B cell (primary cell): ENCODE data around the gene S100A8.

ENCODE experiments used
- EZH2 ChIP-seq: IDR thresholded peaks from 2 replicates; pipeline ENCODE4 v1.6.1; 2012; ENCODE audit warnings: borderline replicate concordance, low read depth, mild to moderate bottlenecking, moderate library complexity, low read length; ENCODE audit not compliant: insufficient read depth, poor library complexity, severe bottlenecking
- TF ChIP-seq, protein P1 (sequence below): fragments of 200-600 bp; IDR thresholded peaks from one replicate; pipeline ENCODE4 v1.8.0; 2022; ENCODE audit warnings: antibody characterized with exemption, mild to moderate bottlenecking

- TF ChIP-seq, protein P1, sequence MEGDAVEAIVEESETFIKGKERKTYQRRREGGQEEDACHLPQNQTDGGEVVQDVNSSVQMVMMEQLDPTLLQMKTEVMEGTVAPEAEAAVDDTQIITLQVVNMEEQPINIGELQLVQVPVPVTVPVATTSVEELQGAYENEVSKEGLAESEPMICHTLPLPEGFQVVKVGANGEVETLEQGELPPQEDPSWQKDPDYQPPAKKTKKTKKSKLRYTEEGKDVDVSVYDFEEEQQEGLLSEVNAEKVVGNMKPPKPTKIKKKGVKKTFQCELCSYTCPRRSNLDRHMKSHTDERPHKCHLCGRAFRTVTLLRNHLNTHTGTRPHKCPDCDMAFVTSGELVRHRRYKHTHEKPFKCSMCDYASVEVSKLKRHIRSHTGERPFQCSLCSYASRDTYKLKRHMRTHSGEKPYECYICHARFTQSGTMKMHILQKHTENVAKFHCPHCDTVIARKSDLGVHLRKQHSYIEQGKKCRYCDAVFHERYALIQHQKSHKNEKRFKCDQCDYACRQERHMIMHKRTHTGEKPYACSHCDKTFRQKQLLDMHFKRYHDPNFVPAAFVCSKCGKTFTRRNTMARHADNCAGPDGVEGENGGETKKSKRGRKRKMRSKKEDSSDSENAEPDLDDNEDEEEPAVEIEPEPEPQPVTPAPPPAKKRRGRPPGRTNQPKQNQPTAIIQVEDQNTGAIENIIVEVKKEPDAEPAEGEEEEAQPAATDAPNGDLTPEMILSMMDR: no peak
- no peak for TF ChIP-seq EZH2
Observed at GRCh38 chr1:153384958-153385580, 5.8 kb downstream of the S100A8 start.
